COR-L47 (cell line): ENCODE measurements around the gene RASGRP2.
A peak's percentile ranks its signal among the peaks of the same experiment; 100 is the strongest.

Source experiments
- DNase-seq: peaks from one replicate; lab custom pipeline; 2025; lab: John Stamatoyannopoulos, UW

RASGRP2 gene

DNA sequence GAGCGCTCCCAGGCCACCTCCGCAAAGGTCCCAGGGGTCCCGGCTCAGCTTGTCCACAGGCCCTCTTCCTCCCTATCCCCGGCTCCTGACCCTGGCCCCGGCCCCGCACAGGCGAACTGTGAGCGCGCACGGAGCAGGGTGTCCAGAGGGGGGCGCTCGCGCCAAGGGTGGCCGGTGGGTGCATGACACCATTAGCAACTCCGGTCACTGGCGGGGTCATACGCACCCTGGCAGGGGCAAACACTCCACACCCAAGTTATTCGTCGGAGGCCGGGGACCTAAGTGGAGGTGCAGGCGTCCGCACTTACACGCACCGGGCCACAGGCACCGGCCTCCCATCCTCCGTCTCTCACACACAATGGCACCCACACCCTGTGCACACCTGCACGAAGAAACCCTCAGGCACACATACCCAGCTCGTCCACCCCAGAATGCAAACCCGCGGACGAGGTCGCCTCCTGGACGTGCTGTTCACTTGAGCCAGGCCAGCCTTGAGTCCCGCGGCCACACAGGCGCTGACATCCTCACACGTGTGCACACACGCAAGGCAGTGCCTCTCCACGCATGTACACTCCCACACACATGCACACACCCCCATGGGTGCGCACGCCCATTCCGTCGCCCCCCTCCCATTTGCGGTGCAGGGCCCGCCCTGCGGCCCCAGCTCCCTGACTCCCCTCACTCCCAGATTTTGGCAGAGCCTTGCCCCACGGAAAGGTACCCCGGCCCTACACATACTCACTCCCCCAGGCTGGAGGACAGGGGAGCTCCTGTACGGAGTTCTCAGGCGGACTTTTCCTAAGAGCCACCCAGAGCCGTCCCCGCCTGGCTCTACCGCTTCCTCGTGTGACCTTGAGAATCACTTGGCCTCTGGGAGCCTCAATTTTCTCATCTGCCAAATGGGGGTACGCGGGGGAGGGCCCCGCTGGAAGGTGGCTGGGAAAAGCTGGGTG, at the start of gene RASGRP2:
TSS of gene RASGRP2 (minus strand) at position 552 of the 953 bp plus-strand sequence. CDS start 1,276 bp downstream, outside the sequence.
- DNase-seq: no peak

DNA sequence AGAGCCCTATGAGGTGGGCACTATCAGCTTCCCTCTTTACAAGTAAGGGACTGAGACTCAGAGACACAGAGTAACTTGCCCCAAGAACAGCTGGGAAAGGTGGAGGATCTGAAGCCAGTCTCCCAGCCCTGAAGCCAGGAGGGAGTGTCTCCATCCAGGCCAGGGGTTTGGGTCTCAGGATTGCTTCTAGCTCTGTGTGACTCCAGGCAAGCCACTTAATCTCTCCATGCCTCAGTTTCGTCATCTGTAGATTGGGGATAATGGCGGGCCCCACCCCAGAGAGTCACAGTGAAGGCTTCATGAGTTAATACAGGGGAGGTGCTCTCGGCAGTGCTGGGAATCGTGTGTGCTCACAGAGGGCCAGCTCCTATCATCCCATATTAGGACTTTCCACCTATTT, 48.5 kb upstream of the RASGRP2 start:
- no peak for DNase-seq

DNA sequence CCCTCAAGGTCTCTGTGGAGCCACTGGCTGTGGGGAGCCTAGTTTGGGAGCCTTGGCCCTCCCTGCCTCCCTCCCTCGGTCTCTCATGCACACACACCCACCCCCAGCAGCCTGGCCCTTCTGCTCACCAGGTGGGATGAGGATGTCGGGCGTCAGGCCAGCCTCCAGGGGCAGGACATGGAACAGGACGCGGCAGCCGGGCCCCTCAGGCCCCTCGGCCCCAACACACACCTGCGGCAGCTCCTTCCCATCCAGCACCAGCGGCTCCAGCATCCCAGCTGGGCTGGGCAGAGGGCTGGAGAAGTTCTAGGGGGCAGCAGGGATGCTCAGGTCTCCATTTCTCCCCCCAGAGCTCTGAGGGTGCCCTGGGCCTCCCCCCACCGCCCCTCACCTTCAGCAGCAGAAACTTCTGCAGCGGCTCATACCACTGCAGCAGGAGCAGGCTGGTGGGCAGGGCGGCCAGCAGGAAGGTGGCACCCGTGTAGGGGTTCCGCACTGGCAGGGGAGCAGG, 47.9 kb upstream of the RASGRP2 start:
- DNase-seq: no peak

DNA sequence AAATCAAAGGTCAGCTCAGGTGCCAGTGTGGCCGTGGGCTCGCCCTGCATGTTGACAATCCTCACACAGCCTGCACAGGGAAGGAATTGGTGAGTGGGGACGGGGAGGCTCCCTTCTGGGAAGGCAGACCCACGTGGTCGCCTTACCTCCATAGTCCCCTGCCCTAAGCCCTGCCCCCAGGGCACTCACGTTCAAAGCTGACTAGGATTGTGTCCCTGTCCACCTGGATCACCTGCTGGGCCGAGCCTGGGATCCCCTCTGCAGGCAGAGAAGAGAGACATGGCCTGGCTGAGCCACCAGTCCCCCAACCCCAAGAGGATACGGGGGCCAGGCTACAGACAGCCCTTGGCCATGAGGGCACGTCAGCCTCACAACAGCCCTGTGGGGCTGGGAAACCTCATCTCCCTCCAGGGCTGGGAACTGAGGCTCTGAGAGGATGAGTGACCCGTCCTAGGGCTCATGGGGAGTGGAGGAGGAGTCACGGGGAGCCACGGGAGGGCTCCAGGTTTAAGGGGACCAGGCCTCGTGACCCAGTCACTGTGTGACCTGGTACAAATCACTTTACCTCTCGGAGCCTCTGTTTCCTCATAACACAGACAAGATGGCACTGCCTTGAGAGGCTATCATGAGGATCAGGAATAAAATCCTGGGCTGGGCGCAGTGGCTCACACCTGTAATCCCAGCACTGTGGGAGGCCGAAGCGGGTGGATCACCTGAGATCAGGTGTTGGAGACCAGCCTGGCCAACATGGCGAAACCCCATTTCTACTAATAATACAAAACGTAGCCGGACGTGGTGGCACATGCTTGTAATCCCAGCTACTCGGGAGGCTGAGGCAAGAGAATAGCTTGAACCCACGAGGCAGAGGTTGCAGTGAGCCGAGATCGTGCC, 46.5 kb upstream of the RASGRP2 start:
- no peak for DNase-seq

DNA sequence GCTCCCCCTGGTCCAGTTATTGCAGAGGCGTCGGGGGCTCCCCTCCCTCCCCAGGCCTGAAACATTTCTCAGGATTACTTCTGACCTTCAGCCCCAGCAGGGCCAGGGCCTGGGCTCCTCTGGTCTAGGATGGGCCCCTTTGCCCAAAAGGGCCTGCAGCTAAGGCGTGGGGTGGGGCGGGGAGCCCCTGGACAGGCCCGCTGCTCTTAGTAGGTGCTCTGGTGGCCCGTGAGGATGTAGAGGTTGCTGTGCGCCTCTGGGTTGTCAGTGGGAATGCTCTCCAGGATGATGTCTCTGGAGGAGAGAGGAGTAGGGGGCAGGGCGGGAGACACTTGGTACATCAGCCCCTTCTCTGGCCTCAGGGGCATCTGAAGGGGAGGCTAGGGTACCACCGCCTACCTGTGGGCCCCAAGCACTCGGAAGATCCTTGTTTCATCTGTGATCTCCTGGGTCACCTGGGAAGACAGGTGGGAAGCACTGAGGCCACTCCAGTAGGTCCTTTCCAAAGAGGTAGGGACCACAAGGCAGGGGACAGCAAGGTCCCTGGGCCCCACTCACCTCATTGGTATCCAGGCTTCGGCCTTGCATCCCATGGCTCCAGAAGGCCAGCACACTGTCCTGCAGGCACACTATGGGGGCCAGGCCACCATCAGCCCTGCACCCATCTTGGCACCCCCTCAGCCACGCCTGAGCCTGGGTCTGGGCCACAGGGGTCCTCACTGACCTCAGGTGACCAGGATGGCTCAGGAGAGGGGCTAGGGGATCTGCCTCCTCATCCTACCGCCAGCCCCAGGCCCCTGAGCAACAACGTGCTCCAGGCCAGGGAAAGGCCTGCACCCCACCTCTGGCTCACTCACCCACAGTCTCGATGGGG, 45.6 kb upstream of the RASGRP2 start:
- DNase-seq: no peak

DNA sequence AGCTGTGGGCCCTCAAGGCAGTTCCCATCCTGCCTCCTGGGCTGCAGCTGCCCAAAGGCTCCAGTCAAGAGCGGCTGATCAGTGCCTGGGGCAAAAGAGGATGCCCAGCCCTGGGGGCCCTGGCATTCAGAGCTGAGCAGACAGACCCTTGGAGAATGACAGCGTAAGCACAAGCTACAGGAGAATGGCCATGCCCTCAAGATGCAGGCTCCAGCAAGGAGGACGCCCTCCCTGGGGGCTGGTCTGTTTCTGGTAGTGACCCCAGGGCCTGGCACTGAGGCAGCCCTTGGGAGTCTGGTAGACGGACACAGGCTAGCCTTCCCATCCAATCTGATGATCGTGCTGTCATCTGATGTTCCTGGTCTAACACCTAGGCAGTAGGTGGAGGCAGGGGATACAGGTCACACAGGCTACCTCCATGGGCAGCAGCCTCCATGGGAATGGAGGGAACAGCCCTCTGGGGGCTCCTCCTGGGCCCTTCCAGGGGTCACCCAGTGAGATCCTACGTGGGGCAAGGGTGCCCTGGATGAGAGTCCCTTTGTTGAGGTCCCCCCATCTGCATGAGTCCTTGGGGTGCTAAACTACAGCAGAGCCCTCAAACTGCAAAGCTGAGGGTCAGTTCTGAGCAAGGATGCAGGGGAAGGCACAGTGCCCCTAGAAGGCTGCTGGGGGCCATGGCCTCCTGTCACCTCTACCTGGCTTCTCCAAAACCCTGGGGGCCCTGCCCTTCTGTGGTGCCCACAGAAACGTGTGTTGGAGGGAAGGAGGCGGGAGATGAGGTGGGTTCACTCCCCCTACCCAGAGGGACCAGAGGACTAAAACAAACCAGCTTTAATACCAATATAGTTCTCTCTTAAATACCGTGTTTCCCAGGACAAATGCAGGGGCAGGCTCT, 44.6 kb upstream of the RASGRP2 start:
- DNase-seq: no peak

DNA sequence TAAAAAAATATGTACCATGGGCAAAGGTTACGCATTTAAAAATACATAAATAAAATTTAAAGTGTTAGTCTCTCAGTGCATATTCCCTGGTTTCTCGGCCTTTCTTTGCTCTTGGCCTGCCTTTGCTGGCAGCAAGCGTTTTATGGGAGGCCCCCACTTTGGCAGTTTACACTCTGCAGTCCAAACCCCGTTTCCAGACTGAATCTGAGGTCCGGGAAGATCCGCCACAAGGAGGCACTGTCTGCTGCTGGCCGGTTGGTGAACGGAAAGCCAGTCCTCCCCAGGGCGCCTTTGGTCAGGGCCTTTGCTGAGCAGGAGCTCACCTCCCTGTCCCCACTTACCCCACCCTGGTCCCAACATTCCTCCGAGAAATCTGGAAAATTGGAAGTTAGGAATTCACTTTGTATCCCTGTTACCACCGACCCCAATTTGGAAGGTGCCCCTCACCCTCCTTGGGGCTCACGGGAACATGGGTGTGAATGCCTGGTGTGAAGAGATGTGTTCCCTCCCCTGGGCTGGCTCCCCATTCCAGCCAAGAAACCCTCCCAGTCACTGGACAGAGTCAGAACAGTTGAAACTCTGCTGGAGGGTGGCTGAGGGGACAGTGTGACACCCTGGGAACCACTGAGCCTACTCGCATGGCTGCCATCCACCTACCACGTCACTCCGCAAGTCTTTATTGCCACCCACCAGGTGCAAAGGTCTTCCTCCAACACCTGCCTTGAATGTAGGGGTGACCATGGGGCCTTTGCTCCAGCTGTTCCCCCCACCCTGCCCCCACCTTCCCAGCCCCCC, 43.8 kb upstream of the RASGRP2 start:
- no peak for DNase-seq

DNA sequence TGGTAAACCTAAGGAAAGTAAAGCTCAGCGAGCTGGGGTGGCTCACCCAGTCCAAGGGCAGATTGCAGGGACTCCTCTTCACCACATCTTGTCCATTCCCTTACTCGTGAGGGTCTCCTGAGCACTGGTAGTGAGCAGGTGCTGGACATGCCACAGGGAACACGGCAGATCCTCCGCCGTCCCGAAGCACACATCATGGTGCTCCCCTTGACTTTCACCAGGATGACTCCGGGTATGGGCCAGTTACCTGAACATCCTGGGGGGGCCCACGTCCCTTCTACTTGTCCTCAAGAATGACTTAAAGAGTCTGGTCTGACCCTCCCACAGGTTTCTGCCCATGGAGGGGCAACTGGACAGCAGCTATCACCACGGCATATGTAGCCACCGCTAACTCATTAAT, 42.4 kb upstream of the RASGRP2 start:
- DNase-seq: no peak

DNA sequence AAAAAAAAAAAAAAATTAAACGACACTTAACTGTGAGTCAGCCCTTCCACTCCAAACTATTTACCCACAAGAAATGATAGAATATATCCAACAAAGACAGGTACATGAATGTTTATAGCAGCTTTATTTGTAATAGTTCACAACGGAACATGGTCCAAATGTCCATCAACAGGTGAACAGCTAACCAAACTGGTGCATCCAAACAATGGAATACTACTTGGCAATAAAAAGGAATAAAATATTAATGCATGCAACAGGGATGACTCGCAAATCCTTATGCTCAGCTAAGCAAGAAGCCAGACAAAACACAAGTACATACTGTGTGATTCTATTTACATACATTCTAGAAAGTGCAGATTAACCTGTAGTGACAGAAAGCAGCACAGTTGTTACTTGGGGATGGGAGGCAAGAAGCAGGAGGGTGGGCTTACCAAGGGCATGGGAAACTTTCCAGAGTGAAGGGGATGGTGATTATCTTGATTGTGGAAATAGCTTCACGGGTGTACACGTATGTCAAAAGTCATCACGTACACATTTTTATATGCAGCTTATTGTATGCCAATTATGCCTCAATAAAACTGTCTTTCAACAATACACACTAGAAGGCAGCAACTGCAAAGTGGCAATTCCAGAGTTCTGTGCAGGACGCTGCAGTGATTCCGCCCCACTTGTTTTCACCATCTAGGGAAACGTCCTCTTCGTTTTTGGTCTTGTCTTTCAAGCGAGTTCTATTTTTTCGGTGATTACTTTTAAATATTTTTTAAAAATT, 41.1 kb upstream of the RASGRP2 start:
- no peak for DNase-seq

DNA sequence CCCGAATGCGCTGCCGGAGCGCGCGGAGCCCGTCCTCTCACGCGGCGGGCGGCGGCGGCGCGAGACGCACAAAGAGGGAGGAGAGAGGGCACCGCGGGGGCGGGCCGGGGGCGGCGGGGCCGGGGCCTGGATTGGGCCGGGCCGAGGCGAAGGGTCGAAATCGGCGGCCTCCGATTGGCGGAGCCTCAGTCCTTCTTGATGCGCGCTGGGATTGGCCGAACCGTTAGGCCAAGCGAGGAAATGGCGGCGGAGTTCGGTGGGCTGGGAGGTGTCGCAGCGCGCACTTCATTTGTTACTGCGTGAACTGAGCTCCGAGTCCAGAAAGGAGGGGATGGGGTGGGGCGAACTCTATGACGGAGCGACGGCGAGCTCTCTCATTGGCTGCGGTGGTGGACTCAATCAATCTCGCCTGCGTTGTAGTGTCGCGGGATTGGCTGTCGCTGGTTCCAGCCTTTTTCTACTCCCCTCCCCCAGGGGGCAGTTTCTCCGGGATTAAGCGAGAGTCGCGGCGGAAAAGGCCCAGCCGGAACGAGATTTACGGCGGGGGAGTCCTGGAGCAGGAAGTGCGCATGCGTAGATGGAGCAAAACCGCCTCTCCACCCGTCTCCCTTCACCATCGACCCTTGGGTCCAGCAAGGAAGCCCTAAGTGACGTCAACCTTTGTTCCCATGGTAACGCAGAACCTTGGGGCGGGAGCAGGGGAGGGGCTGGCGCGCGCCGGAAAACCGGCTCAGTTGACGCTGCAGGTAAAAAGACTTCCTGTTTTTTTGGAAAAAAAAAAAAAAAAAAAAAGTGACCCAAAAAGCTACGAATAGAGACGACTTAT, 34.7 kb upstream of the RASGRP2 start, which contains the start of gene SF1:
TSS of gene SF1 (minus strand) at position 70 of the 826 bp plus-strand sequence. CDS start 150 bp downstream, outside the sequence.
- peak; percentile 100 for DNase-seq

DNA sequence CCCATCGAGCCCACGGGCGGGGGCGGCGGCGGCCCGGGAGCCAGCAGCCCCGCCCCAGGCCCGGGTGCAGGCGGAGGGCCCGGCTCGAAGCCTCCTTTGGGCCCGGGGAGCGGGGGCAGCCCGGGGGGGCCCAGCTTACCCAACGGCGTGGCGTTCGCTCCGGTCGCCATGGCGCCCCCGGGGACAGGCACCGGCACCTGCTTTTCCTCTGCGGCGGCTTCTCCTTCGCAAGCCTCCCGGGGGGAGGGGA, 34.2 kb upstream of the RASGRP2 start:
- no peak for DNase-seq

DNA sequence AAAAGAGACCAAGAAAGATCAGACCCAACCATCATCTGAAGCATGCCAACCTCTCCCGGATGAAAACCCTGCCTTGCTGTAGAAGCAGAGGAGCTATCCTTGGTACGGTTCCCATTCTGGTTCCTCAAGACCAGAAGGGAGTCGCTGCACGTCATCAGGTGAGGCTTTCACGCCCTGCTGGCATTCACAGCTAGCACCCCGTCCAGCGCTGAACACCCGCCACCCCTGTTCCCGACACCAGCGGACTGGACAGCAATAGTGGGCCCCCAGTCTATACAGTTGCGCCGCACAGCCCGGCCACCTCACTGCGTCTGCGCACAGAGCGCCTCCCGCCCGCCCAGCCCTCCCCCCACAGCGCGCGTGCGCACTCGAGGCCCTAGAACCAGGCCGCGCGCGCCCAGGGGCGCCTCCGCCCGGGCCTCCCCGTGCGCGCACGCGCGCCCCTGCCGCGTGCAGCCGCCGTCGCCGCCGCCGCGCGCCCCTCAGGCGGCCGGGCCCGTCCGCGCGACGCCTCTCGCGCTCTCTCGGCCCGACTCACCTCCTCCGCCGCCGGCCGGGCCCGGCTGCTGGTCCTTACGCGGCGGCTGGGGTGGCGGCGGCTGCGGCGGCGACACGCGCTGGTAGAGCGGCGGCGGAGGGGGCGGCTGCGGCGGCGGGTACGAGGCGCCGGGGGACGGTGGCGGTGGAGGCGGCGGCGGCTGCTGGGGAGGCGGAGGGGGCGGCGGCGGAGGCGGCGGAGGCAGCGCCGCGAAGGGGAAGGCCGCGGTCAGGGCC, 33.7 kb upstream of the RASGRP2 start:
- DNase-seq: peak; percentile 79

DNA sequence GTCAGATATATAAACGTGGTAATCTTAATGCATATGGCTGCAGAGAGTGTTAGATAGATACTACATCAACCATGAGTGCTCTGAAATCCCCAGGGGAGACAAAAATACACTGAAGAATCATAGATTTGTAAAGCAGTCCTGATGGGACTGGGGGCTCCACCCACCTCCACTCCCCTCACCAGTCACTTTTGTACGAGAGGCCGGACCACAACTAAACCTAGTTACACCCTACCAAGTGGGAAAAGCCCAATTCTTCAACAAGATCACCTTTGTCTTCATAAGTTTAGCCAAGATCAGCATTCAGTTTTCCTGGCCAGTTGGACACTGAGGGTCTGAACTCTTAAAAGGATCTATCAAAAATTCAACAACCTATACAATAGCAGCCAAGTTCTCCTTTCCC, 32.9 kb upstream of the RASGRP2 start:
- no peak for DNase-seq

DNA sequence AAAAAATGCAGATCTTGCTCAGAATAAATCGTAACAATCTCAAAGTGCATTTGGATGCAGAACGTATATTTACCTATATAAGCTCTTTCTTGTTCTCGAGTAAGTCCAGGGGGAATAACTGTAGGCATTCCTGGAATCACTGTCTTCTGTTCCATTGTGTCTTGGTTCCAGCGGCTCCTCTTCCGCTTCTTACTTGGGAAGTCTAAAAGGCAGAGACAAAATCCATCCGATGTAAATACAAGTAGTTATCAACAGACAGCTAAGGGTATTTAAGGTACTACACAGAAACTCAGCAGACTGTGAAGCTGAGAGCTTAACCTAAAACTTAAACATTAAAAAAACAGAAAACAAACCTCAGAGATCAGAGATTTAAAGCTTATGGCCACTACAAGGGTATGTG, 32.5 kb upstream of the RASGRP2 start:
- DNase-seq: no peak

DNA sequence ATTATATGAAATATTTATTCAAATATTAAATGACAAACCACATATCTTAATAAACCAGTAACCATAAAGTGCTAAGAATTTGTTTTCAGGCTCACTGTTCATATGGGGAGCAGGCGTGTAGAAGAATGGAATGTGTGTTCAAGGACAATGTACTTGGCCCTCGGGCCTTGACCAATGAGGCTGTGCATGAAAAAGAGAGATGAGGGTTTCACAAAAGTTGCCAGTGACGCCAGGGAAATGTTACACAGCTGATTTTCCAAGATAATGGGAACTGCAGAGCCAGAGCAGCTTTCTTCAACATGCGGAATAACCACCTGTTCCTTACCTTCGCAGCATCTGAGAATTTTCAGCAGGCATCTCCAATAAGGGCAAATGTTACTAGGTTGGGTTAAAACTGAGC, 30.2 kb upstream of the RASGRP2 start:
- DNase-seq: no peak

DNA sequence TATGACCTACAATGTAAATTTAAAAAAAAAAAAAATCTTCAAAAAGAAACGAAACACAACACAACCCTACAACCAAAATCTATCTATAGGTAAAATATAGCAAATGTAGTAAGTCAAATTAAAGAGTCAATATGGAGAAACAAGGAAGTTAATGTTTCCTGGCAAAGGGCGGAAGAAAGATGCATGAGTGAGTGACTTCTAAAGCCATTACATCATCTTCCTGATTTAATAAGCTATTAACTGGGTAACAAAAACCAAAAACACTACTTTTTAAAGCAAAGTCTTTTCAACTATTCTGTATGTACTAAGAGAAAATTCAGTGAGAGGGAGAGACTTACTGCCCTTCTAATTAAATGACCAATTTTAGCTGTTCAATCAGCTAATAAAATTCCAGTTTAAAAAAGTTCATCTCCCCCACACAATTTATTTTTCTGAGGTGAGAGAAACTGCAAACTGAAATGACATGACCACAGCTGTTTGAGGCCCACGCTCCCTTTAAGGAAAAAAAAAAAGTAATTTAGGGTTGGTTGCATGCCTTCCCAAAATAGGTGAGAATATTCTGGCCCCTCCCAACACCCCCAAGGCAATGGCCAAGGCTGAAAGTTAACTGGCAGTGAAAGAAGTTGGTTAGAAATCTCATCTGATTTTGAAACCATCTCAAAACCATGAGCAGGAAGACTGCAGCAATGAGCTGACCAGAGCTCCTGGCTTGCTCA, 28.5 kb upstream of the RASGRP2 start:
- no peak for DNase-seq

DNA sequence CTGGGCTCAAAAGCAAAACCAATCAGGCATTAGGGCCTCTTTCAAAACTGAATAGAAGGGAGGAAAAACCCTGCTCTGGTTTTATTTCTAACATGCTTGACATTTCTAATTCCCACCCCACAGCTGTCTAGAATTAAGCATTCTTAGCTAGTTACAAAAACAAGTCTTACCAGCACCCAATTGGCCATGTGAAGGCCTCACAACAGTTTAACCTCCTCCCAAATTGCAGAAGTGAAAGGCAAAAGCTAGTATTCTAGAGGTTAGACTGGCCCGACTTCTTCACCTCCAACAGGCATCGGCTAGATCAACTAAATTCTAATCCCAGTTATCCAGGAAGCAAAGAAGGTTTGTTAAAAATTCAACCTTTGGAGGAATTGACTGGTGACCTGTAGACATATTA, 27.9 kb upstream of the RASGRP2 start:
- DNase-seq: no peak
